ENCODE data around the gene PLXNA4.
A peak's percentile ranks its signal among the peaks of the same experiment; 100 is the strongest.

PLXNA4 gene

DNA sequence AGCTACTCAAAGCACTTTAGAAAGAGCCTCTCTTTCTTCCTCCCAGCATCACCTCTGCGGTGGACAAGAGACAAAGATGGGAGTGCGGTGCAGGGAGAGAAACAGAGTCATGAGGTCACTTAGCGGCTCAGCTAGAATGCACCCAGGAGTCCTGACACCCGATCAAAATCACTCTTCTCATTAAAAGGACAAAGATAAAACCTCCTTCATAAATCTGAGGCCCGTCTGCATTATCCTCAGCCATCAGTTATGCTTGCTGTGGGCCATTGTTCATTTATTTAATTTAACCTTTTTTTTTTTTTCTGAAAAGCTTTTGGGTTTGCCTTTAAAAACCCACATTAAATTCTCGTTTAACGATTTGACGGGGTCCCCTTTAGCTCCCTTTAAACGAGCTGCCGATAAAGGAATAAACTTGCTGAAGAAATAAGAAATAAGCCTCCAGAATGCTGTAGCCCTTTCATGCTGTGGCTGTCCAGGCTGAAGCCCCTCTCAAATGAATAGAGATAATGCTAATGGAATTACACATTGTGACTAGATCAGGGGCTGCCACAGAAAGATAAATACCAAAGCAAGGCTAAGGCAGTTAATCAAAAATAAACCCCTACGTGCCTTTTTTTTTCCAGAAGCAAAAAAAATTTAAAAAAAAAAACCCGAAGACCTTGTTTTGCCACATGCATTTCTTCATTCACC is 16.1 kb upstream of the PLXNA4 start:
- DNase-seq (ENCODE audit: low spot score), result no peak

DNA sequence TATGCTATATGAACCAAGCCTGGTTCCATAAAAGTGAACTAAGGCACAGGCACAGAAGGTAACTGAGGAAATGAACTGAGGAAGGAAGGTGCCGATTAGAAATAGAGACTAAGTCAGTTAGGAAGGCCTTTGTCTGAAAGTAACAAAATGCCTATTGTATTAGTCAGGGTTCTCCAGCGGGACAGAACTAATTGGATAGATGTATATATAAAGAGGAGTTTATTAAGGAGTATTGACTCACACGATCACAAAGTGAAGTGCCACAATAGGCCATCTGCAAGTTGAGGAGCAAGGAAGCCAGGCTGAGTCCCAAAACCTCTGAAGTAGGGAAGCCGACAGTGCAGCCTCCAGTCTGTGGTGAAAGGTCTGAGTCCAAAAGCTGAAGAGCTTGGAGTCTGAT is 13.9 kb upstream of the PLXNA4 start:
- DNase-seq (ENCODE audit: low spot score), result no peak

DNA sequence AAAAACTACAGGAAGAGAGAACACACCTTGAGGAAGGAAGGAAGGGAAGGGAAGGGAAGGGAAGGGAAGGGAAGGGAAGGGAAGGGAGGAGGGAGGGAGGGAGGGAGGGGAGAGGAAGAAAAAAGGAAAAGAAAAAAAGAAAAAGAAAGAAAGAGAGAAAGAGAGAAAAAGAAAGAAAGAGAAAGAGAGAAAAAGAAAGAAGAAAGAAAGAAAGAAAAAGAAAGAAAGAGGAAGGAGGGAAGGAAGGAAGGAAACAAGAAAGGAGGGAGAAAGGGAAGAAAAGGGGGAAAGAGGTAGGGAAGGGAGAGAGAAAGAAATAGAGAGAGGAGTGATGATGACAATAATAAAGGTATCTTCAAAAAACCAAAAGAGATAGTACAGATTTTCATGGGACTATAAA is 12.3 kb upstream of the PLXNA4 start:
- no peak for DNase-seq (ENCODE audit: low spot score)

DNA sequence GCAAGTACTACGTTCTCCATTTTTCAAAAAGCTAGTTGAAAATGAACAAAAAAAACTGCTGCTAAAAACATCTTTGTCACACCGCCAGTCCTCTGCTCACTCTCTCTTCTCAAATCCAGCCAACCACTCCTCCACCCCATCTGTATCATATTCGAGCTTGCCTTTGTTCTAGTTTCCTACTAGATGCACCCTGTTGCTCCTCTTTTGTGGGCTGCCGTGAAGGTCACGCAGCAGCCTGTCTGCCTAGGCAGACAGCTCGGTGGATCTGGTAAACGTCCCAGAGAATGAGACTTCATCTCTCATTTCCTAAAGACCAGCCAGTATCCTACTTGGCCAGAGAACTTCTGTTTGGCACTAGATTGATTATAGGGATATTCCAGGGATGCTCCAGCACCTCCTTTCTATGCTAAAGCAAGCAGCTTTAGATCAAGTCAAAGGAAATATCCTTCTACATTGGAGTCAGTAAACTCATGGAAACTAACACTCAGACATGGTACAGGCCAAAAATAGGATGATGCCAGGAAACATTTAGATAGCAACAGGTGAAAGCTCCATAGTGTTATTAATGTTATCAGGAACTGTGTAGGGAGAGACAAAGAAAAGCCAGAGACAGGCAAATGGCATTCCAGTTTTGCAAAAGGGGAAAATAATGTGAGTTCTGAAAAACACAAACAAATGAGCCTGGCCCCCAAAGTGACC is 8.7 kb upstream of the PLXNA4 start:
- DNase-seq (ENCODE audit: low spot score), result no peak

DNA sequence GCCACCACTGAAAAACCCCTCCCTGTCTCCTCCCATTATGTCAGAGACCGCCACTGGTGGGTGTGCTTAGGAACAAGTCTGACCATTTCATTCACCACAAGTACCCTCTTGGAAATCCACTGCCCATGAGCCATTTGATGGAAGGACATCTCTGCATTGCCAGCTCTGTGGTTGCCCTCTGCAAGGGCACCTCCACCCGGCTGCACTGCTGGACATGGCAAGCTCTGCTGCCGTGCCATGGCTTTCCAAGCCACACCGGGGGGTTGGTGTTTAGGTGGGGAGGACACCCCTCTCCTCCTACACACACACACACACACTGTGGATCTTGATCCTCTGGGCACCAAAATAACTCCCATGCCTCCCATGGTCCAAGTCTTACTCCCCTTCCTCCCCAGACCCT is 5.2 kb upstream of the PLXNA4 start:
- DNase-seq (ENCODE audit: low spot score), result no peak

DNA sequence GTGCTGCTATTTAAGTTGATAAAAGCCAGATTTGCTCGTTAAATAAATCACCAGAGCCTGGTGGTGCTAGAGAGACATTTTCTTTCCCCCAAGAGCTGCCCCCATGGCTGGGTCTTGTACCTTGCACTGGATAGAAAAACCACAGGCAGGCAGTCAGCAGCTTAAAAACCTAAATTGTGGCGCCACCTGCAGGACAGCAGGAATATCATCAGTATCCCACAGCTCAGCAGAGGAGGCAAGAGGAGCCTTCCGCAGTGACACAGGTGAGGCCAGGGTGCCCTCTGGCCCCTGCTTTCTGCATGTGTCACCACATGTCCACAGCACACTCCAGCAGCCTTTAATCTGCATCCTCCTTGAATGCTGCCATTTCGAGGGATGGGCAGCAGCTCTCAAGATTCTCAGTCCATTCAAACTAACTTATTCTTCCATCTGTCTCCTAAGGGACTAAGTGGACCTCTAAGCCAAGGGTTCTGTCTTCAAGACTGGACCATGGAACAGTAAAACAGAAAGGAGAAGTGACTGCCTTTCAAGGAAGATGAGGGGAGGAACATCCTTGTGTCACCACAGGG is 4.5 kb upstream of the PLXNA4 start:
- DNase-seq (ENCODE audit: low spot score), result peak; percentile 66

DNA sequence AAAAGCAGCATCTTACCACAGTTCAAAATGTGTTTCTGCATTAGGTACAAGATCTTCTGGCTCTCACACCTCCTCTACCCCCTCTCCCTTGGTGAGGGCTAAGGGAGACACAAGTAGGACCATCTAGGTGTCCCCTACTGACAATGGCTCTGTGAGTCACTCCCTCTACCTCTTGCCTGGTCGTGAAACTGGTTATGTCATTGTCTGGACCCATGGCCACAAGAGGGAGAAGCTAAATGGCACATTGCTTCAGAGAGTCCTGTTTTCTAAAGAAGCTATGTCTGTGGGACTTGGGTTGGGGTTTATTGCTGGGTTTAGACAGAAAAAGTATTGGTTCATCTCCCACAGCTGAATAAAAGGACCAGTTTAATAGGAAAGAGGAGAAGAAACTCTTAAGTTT is 4.0 kb upstream of the PLXNA4 start:
- DNase-seq (ENCODE audit: low spot score), result no peak

DNA sequence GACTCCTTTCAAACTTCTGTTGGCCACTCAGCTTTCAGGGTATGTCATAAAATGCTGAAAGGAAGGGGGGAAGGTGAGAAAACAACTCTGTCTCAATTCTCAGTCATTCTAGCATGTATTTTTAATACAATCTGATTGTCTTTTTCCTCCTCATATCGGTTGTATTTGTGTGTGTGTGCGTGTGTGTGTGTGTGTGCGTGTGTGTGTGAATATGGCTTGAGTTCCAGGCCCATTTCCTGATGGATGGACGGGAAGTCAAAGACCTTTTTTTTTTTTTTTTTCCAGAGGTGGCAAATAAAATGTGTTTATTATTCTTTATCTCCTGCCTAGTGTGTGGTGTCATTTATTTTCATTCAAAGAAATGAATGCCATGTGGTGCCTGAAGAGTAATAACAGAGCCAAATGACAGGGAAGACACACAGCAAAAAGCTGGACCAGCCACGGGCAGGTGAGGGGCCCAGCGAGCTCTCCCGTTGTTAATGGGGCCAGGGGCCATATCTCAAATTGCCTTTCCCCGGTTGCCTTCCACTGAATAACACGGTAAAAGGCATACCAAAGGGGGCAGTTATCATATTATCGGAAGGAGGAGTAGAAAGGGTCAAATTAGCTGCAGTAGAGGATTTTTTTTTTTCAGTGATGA is 3.1 kb upstream of the PLXNA4 start:
- no peak for DNase-seq (ENCODE audit: low spot score)

DNA sequence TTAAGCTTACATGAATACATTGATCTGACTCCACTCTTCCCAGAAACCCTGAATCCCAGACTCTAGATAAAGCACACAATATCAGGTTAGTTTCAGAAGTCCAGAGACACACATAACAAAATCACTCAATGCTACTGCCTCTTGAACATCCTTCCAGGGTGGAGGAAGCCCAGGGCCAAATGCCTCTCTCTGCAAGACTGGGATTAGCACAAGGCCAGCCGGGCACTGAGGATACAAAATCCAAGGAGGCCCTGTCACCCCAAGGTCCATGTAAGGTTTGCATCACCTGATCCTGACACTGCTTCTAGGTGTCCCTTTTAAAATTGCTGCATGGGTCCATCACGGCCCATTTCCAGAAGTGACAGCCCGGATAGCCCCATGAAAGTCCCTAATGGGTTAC is 2.6 kb upstream of the PLXNA4 start:
- no peak for DNase-seq (ENCODE audit: low spot score)

DNA sequence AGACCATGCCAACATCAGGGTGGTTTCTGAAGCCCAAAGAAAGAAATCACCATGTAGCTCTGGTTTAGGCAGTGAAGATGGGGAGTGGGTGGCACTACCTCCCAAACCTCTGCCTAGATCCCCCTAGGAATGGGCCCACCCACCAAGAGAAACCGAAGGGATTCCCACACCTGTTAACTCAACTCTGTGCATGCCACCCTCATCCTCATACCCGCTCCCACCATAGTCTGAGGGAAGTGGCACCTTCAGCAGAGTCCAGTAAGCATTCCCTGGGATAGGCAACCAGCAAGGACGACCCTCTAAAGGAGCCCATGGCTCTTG is 1.7 kb upstream of the PLXNA4 start:
- no peak for DNase-seq (ENCODE audit: low spot score)

DNA sequence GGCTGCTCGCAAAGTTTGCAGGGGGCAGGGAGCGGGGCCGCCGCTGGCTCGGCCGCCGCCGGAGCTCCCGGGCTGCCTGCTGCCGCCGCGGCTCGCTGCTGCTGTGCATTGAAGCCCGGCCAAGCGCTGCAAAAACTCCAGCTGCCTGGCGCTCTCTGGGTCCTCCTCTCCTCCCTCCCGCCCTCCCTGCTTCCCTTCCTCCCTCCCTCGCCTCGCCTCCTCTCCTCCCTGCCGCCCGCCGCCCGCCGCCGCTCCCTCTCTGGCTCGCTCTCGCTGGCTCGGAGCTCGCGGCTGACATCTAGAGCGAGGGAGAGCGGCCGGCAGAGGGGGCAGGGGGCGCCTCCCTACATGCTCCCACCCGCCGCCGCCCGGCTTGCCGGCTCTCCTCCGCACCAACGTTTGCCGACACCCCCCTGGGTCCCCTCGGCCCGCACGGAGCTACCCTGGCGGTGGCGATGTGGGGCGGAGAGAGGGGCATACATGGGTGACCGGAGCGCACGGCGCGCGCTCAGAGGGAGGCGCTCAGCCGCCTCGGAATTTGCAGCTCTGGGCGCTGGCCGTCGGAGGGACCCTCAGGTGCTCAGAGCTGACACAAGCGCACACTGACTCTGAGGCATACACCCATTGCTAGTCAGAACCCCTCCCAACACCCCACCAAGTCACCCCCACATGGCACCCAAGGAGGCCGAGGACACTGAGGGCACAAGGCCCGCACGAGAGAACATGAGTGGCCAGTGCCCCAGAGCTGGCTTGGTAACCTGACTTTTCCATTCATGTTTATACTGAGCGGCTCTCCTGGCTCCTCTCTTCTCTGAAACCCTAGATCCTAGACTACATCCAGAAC is 1.2 kb upstream of the PLXNA4 start:
- DNase-seq (ENCODE audit: low spot score), result no peak

DNA sequence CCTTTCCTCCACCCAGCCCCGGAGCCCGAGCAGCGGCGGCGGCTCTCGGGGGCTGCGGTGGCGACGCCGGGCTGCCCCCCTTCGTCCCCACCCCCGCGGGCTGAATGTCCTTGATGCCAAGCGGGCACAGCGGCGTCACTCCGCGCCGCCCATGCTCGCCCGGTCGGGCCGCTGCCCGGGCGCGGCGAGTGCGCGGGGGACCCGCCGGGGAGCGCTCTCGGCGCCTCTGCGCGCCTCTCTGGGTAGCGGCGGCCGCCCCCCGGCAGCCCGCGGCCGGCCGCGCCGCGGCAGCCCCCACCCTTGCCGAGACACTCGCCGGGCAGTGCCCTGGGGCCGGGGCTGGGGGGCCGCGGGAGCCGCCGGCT is 433 bp upstream of the PLXNA4 start:
- no peak for DNase-seq (ENCODE audit: low spot score)

DNA sequence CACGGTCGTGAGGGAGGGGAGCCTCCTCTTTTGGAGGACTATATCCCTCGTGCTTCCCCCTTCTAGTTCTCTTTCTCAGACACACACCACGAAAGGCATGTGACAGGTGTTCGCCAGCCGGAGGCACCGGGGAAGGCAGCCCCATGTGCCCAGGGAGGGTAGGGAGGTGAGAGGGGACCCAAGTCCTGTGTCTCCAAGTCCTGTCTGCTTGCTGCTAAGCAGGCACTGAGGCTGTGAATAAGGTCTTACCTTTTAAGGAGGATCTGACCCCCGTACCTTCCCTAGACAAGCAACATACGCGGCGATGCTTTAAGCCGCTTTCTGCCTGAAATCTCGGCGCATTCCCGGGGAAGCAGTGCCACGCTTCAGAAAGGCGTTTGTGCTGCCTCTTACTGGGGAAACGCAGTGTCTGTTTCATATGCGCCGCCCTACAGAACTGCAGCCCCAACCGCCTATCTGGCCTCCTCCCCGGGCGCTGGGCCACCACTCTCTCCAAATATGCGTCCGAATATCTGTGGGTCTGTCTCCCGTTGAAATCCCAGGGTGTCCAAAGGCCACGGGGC is 770 bp downstream of the PLXNA4 start:
- no peak for DNase-seq (ENCODE audit: low spot score)

DNA sequence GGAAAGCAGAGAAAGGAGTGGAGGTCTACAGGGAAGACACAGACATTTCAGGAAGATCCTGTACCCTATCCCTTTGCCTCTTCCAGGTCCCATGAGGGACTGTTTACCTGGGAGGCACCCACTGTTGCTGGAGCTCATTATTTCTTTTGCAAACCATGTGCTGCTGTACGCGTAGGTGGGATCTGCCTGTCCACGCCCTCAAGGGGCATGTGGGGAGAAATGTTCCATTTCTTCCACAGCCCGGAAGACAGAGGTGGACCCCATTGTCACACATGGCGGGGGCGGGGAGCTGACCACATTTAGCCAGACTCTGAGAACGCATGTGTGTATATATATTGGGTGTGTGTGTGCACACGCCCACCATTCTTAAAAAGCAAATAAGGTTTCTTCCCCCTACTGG is 2.0 kb downstream of the PLXNA4 start:
- no peak for DNase-seq (ENCODE audit: low spot score)

DNA sequence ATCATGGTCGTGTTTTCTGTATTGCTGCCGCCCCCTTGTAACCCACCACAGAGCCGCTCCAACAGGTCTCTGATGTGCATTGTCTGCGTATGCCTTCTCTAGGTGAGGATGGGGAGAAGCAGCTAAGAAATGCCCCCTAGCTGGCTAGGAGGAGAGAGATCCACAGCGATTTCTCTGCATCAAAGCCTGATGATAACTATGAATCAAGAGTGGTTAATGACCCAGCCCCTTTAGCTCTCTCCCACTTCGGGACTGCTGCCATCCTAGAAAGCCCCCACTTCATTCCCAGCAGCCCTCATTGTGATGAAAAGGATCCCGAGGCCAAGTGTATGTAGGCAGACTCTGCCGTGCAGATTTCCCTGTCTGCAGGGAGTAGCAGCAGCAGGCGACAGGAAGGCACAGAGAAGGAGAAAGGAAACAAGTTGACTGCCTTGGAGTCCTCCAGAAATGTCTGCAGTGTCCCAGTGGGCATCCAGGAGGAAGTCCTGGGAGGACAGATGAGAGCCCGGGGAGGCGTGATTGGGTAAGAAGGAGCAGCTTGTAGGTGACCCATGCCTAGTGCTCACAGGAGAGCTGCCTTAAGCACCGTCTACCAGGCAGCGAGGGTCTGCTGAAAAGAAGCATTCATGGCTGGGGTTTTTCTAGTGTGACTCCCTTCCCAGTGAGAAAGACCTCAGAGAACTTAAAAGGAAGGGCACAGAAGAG is 2.9 kb downstream of the PLXNA4 start:
- DNase-seq (ENCODE audit: low spot score), result no peak

DNA sequence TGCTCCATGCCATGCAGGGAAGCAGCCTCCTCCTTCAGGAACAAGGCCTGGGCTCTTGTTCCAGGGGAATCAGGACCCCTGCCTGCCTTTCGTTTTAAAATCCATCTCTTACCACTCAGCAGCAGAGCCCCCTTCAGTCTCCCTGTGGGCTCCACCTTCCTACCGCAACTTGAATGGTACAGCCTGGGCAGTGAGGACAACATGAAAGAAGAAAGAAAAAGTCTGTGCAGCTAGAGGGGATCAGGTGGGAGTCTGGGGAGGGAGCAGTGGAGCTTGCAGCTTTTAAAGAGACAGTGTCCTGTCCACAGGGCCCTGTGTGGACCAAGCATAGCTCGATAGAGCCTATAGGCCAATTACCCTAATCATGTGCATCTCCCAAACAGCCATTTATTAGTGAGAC is 3.7 kb downstream of the PLXNA4 start:
- DNase-seq (ENCODE audit: low spot score), result no peak

DNA sequence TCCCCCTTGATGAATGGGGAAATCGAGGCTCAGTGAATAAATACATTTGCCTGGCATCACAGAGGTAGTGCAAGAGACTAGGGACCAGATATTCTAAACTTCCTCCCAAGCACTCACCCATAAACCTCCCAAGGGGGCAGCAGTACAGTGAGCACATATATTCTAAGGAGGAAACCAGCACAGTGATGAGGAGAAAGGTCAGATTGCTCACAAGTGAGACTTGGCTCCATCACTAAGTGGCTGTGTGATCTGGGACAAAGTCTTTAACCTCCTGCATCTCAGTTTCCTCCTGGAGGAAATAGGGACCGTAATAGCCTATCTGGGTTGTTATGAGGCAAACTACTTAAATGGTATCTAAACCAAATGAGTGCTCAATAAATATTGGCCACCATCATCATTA is 4.3 kb downstream of the PLXNA4 start:
- no peak for DNase-seq (ENCODE audit: low spot score)

DNA sequence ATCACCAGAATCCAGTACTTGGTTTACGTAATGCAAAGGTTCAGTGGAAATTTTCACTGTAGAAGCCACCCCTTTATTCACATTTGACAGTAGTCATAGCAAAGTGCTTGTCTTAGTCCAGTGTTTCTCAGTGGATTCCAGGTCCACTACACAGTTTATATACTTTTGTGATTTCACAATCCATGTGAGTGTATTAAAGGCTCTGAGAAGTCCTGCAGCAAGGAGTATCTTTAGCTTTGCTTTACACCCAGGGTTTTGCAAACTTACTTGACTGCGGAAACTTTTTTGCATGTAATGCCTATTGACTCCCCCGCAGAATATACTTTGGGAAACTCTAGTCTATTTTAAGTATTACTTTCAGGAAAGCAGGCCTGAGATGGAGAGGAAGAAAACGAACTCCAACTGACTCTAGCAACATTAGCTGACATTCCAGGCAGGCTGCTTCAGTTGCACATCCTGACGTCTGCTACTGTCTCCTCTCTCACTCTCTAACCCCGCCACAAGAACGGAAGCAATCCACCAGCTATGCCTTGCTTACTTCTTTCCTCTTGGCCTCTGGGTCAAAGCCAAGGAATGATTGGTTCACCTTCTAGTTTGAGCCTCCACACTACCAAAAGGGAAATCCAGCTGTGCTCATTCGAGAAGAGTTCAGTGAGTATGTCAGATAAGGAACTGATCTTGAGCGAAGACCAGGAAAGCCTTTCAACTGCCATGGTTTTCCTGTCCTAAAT is 6.2 kb downstream of the PLXNA4 start:
- DNase-seq (ENCODE audit: low spot score), result no peak

DNA sequence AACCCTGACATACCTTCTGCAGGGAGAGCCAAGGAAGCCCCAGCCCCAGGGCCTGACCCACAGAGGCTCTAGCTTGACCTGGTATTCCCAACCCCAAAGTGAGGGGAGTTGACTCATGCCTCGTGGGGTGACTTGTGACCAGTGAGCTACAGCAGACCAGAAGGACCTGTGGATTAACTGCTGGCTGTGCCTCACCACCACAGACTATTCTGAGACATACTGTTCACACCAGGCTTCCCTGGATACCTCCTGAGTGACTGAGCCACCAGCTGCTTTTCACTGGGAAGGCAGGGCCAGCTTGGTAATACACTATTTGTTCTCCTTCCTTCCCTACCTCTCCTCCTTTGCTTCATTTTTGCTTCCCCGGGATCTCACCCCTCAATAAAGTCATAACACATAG is 7.3 kb downstream of the PLXNA4 start:
- DNase-seq (ENCODE audit: low spot score), result no peak

DNA sequence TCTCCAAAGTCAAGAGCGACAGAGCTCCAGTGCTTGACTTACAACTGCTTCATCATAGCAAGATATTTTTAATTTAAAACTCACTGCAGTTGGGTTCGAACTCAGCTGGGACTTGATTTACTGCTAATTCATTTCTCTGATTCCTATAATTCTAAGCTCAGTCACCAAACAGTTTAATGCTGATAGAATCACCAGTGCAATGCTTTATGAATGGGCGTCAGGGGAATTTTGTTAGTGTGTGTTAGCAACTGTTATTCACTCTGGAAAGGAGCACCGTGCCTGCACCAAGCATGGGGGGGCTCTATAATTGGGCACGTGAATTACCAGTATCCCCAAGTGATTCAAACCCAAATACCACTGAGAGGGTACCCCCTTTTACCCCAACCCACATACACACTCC is 10.4 kb downstream of the PLXNA4 start:
- DNase-seq (ENCODE audit: low spot score), result no peak

DNA sequence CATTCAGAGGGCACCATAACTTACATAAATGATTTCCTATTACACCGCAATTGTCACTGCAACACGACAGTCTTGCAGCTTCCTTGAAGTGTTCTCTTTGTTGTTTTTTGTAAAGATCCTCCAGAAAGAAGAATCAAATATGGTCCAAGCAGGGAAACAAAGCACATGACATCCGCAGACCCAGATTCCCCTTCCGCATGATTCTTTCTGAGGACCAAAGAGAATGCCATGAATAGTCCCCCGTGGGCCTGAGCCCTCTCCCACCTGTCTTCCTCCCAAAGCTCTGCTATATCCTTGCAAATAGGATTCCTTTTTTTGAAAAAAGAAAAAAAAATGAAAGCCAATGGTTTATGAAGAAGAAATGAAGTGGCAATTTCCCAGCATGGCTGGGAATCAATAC is 10.8 kb downstream of the PLXNA4 start:
- no peak for DNase-seq (ENCODE audit: low spot score)
